ENCODE data around the gene RAB3GAP1.
"Not testable (repeated sequence)": the region's sequence is repeated elsewhere in the genome, so short reads cannot be mapped to it uniquely, and the experiment has no call there.

RAB3GAP1 gene

DNA sequence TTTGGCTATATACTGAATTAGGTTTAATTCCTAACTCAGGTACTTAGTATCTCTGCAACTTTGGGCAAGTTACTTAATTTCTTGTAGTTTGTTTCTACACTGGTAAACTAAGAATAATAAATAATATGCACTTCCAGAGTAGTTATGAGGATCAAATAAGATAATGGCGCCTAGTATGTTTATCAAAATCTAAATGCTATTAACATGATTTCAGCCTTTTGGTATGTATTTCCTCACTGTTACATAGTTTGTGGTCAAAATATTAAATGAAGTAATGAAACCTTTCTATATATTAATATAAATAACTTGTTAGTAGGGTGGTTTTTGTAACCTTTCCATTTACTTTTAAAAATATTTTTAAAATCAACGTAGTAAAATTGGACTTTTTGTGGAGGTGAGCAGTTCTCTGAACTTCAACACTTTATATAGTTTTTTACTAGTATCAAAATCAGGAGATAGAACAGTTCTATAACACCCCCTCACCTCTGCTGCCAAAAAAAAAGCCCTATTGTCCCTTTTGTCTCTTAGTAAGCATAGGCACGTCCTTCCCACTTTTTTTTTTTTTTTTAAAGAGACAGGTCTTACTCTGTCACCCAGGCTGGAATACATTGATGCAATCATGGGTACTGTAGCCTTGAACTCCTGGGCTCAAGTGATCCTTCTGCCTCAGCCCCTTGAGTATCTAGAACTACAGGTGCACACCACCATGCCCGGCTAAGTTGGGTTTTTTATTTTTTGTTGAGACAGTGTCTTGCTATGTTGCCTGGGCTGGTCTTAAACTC lies 44.8 kb downstream of the RAB3GAP1 start:
- H3K9ac ChIP-seq (ENCODE audit: low read length): no peak overlapping the region
- H3K4me3 ChIP-seq (ENCODE audit: low read length): no peak overlapping the region
- no peak overlapping the region for H3K27ac ChIP-seq (ENCODE audit: low read depth, low read length)
- H3K4me1 ChIP-seq (ENCODE audit: control insufficient read depth, insufficient read depth, low read length): peaks cover 4% of the 10 kb centered on the region
- no peaks in the 10 kb centered on the region for H3K36me3 ChIP-seq (ENCODE audit: control insufficient read depth, insufficient read depth, low read length)
- H3K27me3 ChIP-seq (ENCODE audit: control insufficient read depth, insufficient read depth, low read length): no peaks in the 10 kb centered on the region

DNA sequence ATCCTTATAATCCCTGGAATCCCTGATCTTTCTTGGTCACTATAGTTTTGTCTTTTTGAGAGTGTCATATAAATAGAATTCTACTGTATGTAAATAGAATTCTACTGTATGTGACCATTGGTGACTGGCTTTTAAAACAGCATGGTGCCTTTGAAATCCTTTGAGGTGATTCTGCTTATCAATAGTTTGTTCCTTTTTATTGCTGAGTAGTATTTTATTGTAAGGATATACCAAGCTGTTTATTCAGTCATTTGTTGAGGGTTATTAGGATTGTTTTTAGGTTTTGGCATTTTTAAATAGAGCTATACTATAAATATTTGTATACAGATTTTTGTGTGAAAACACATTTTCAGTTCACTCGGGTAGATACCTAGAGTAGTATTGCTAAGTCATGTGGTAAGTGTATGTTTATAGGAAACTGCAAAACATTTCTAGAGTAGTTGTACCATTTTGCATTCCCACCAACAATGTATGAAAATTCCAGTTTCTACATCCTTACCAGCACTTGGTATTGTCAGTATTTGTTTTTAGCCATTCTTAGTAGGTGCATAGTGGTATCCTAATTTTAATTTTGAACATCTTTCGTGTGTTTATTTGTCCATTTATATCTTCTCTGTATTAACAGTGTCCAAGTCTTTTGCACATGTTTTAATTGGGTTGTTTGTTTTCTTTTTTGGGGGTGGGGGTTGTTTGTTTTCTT lies 45.6 kb downstream of the RAB3GAP1 start:
- no peak overlapping the region for H3K9ac ChIP-seq (ENCODE audit: low read length)
- H3K36me3 ChIP-seq (ENCODE audit: control insufficient read depth, insufficient read depth, low read length): no peaks in the 10 kb centered on the region
- H3K27ac ChIP-seq (ENCODE audit: low read depth, low read length): no peak overlapping the region
- peaks cover 4% of the 10 kb centered on the region for H3K4me1 ChIP-seq (ENCODE audit: control insufficient read depth, insufficient read depth, low read length)
- H3K27me3 ChIP-seq (ENCODE audit: control insufficient read depth, insufficient read depth, low read length): no peaks in the 10 kb centered on the region
- H3K4me3 ChIP-seq (ENCODE audit: low read length): no peak overlapping the region

DNA sequence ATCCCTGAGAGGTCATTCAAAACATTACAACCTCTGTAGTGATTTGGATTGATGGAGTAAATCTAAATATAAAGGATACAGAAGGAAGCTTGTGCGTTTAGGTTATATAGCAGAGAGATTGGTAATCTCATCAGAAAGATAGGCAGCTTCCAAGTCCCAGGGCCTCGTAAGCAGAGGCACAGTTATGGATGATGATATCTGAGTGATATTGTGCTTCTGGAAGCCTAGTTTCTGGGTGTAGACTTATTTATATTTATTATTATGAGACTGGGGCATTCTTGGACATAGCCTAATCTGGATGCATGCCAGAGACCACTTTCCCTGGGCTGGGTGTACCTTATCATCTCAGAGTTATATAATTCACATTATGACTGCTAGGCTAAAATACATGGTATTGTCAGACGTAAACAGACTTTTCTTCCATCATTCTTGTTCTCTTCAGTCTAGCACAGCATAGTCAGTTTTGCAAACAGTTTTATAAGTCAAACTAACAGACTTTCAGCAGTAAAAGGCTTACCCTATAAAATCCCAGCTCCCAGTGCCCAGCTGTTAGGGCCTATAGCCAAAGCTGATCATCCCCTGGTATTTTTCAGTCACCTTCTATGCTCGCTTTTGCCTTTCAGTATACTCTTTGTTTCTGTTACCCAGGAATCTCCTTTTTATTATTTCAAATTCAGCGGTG lies 47.9 kb downstream of the RAB3GAP1 start:
- no peaks in the 10 kb centered on the region for H3K36me3 ChIP-seq (ENCODE audit: control insufficient read depth, insufficient read depth, low read length)

DNA sequence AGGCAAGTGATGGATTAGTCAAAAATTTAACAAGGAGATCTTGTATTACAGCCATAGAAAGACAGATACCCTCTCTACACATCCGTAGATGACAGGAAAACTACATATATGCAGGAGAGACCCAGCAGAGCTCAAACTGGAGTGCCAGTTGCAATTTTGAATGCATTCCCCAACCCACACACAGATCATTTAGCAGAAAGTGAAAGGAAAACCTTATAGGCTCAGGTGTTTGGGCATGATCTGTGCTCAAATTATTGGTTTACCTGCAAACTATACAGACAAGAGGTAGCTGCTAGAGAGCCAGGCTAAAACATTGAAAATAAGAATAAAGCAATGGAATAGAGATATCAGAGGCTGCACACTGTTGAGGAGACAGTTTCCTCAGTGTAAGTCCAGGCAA lies 51.8 kb downstream of the RAB3GAP1 start:
- Histone ChIP-seq H3K36me3 (ENCODE audit: control insufficient read depth, insufficient read depth, low read length) (no peaks in the 10 kb centered on the region), H3K27ac (ENCODE audit: low read depth, low read length) (no peak overlapping the region), H3K4me1 (ENCODE audit: control insufficient read depth, insufficient read depth, low read length) (peaks cover 4% of the 10 kb centered on the region), H3K4me3 (ENCODE audit: low read length) (no peak overlapping the region), H3K27me3 (ENCODE audit: control insufficient read depth, insufficient read depth, low read length) (no peaks in the 10 kb centered on the region), H3K9ac (ENCODE audit: low read length) (no peak overlapping the region)

More for the DNA sequence above, 47.9 kb downstream of the RAB3GAP1 start:
- Histone ChIP-seq H3K9ac (ENCODE audit: low read length) (no peak overlapping the region), H3K4me3 (ENCODE audit: low read length) (no peak overlapping the region), H3K27me3 (ENCODE audit: control insufficient read depth, insufficient read depth, low read length) (no peaks in the 10 kb centered on the region), H3K27ac (ENCODE audit: low read depth, low read length) (no peak overlapping the region), H3K4me1 (ENCODE audit: control insufficient read depth, insufficient read depth, low read length) (peaks cover 4% of the 10 kb centered on the region)

DNA sequence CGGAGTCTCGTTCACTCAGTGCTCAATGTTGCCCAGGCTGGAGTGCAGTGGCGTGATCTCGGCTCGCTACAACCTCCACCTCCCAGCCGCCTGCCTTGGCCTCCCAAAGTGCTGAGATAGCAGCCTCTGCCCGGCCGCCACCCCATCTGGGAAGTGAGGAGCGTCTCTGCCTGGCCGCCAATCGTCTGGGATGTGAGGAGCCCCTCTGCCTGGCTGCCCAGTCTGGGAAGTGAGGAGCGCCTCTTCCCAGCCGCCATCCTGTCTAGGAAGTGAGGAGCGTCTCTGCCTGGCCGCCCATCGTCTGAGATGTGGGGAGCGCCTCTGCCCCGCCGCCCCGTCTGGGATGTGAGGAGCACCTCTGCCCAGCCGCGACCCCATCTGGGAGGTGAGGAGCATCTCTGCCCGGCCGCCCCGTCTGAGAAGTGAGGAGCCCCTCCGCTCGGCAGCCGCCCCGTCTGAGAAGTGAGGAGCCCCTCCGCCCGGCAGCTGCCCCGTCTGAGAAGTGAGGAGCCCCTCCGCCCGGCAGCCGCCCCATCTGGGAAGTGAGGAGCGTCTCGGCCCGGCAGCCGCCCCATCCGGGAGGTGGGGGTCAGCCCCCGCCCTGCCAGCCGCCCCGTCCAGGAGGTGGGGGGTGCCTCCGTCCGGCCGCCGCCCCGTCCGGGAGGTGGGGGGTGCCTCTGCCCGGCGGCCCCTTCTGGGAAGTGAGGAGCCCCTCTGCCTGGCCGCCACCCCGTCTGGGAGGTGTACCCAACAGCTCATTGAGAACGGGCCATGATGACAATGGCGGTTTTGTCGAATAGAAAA lies 53.6 kb downstream of the RAB3GAP1 start:
- not testable (repeated sequence) for H3K9ac ChIP-seq (ENCODE audit: low read length); H3K36me3 ChIP-seq (ENCODE audit: control insufficient read depth, insufficient read depth, low read length); H3K27ac ChIP-seq (ENCODE audit: low read depth, low read length); H3K4me3 ChIP-seq (ENCODE audit: low read length); H3K27me3 ChIP-seq (ENCODE audit: control insufficient read depth, insufficient read depth, low read length); H3K4me1 ChIP-seq (ENCODE audit: control insufficient read depth, insufficient read depth, low read length)

DNA sequence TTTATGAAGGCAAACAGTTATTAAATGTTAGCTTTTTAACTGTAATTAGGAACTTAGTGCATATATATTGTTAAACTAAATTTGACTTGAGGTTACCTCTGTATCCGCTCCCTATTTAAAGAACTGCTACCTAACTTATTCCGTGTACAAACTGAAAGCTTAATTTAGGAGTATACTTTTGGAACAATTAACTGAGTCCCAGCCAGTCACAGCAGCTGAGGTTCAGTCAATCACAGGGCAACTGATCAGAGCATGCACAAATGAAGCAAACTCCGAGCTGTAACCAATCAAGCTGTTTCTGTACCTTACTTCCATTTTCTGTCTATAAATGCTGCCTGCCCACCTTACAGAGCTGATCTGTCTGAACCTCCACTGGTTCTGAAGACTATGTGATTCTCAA lies 61.2 kb downstream of the RAB3GAP1 start:
- Histone ChIP-seq H3K4me3 (ENCODE audit: low read length) (no peak overlapping the region), H3K27ac (ENCODE audit: low read depth, low read length) (no peak overlapping the region), H3K4me1 (ENCODE audit: control insufficient read depth, insufficient read depth, low read length) (no peaks in the 10 kb centered on the region), H3K9ac (ENCODE audit: low read length) (no peak overlapping the region), H3K27me3 (ENCODE audit: control insufficient read depth, insufficient read depth, low read length) (no peaks in the 10 kb centered on the region), H3K36me3 (ENCODE audit: control insufficient read depth, insufficient read depth, low read length) (peaks cover 3% of the 10 kb centered on the region)

DNA sequence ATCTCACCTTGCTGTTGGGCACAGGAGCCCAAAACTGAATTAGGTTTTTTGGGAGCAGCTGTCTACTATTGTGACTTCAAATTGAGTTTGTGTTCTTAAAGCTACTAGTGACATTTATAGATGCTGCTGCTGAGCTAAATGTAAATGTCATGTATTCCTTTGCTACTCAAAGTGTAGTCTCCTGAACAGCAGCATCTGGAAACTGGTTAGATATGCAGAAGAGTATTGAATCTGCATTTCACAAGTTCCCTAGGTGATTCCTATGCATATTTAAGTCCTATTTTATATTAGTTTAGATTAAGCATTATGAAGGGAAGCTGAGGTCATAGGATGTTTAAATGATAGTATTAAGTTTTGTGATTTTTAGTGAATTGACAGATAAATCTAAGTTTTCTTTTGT lies 67.5 kb downstream of the RAB3GAP1 start:
- no peak overlapping the region for H3K4me3 ChIP-seq (ENCODE audit: low read length)
- H3K27me3 ChIP-seq (ENCODE audit: control insufficient read depth, insufficient read depth, low read length): no peaks in the 10 kb centered on the region
- H3K9ac ChIP-seq (ENCODE audit: low read length): no peak overlapping the region
- no peaks in the 10 kb centered on the region for H3K36me3 ChIP-seq (ENCODE audit: control insufficient read depth, insufficient read depth, low read length)
- no peaks in the 10 kb centered on the region for H3K4me1 ChIP-seq (ENCODE audit: control insufficient read depth, insufficient read depth, low read length)
- H3K27ac ChIP-seq (ENCODE audit: low read depth, low read length): no peak overlapping the region

DNA sequence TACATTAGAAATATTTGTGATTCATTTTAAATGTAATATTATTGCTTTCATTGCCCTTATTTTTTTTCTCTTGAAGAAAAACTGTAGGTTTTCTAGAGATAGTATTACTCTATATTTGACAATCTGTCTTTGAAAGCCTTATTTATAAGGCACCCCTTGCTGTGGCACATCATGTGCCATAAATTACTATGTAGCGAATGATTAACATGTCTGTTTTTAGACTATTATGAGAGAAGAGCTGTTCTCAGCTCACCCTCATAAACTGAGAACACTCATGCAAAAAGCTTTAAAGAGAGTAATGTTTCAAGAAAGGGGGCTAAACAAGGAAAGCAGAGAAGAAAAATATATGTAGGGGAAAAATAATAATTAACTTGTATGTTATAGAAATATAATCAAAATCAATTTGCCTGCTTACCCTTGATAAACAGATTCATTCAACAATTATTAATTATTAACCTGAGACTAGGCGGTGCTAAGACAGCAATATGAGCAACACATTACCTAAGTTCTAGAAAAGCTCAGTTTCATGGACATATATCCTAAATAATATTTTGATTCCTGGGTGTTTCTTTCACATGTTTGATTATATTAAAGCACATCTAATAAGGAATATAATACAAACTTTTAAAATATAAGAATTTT lies 69.0 kb downstream of the RAB3GAP1 start:
- no peaks in the 10 kb centered on the region for H3K4me1 ChIP-seq (ENCODE audit: control insufficient read depth, insufficient read depth, low read length)
- H3K27me3 ChIP-seq (ENCODE audit: control insufficient read depth, insufficient read depth, low read length): no peaks in the 10 kb centered on the region
- H3K4me3 ChIP-seq (ENCODE audit: low read length): no peak overlapping the region
- no peak overlapping the region for H3K27ac ChIP-seq (ENCODE audit: low read depth, low read length)
- H3K9ac ChIP-seq (ENCODE audit: low read length): no peak overlapping the region
- H3K36me3 ChIP-seq (ENCODE audit: control insufficient read depth, insufficient read depth, low read length): no peaks in the 10 kb centered on the region

DNA sequence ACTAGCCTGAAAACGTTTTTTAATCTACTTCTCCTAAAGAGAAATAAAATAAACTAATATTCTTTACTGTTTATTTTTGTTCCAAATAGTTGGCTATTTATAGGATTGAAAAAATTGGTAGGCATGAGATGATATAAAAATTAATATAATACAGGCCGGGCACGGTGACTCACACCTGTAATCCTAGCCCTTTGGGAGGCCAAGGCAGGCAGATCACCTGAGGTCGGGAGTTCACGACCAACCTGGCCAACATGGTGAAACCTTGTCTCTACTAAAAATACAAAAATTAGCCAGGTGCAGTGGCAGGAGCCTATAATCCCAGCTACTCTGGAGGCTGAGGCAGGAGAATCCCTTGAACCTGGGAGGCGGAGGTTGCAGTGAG lies 69.6 kb downstream of the RAB3GAP1 start:
- not testable (repeated sequence) for H3K27me3 ChIP-seq (ENCODE audit: control insufficient read depth, insufficient read depth, low read length); H3K9ac ChIP-seq (ENCODE audit: low read length); H3K36me3 ChIP-seq (ENCODE audit: control insufficient read depth, insufficient read depth, low read length); H3K4me3 ChIP-seq (ENCODE audit: low read length); H3K4me1 ChIP-seq (ENCODE audit: control insufficient read depth, insufficient read depth, low read length); H3K27ac ChIP-seq (ENCODE audit: low read depth, low read length)

DNA sequence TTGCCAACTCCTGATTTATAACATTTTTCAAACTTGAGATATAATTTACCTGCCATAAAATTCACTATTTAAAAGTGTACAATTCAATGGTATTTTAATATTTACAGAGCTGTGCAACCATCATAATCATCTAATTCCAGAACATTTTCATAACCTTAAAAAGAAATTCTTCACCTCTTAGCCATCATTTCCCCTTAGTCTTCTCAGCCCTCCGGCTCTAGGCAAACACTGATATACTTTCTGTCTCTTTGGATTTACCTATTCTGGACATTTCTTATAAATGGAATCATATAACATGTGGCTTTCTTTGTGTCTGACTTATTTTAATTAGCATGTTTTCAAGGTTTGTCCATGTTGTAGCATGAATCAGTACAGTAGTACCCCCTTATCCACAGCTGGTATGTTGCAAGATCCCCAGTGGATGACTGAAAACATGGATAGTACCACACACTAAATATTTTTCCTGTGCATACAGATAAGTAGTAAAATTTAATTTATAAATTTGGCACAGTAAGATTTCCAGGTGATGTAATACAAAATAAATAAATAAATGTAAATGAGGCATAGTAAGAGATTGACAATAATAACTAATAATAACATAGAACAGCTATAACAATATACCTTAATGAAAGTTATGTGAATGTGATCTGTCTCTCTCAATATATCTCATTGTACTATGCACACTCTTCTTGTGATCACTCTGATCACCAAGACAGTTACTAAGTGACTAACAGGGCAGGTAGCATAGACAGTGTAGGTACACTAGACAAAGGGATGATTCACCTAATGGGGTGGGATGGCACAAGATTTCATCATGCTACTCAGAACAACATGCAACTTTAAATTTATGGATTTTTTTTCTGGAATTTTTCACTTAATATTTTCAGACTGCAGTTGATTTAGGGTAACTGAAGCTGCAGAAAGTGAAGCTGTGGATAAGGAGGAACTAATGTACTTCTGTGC lies 73.1 kb downstream of the RAB3GAP1 start:
- H3K27me3 ChIP-seq (ENCODE audit: control insufficient read depth, insufficient read depth, low read length): no peaks in the 10 kb centered on the region
- H3K4me1 ChIP-seq (ENCODE audit: control insufficient read depth, insufficient read depth, low read length): no peaks in the 10 kb centered on the region
- no peaks in the 10 kb centered on the region for H3K36me3 ChIP-seq (ENCODE audit: control insufficient read depth, insufficient read depth, low read length)
- H3K4me3 ChIP-seq (ENCODE audit: low read length): no peak overlapping the region
- no peak overlapping the region for H3K9ac ChIP-seq (ENCODE audit: low read length)
- no peak overlapping the region for H3K27ac ChIP-seq (ENCODE audit: low read depth, low read length)

DNA sequence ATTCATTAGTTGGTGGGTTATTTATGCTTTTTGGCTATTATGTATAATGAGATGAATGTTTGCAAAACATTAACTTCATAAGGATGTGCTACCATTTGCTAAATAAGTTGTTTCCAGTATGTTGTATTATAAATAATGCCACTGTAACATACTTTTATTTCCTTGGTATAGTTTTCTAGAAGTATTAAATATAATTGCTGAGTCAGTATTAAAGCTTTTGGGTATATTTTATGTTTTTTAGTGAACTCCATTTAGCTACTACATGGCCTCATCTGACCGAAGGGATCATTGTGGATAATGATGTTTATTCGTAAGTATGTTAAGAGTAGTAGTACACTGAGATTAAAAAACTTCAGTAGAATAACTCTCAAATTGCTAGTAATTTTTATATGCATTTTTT lies 73.8 kb downstream of the RAB3GAP1 start:
- no peaks in the 10 kb centered on the region for H3K36me3 ChIP-seq (ENCODE audit: control insufficient read depth, insufficient read depth, low read length)
- H3K9ac ChIP-seq (ENCODE audit: low read length): no peak overlapping the region
- H3K4me3 ChIP-seq (ENCODE audit: low read length): no peak overlapping the region
- H3K27me3 ChIP-seq (ENCODE audit: control insufficient read depth, insufficient read depth, low read length): no peaks in the 10 kb centered on the region
- H3K27ac ChIP-seq (ENCODE audit: low read depth, low read length): no peak overlapping the region
- no peaks in the 10 kb centered on the region for H3K4me1 ChIP-seq (ENCODE audit: control insufficient read depth, insufficient read depth, low read length)

All from rectal smooth muscle tissue (tissue), 1 donor.